Stomach (tissue), 9 donors: ENCODE measurements around the gene TENM4. TPM values are rescaled to one million over a fixed set of nuclear protein-coding genes. Genes with fewer than 3 reads are reported as not detected.

Experiments used
- DNase-seq, 2 donors: peaks; one replicate each; pipeline versions ENCODE4 v3.0.0 to v3.0.0-alpha.2; 2013 to 2019
- H3K27ac ChIP-seq, 5 donors: fragments of 200-600 bp in 4 of 5; sonication (generic) in 4 of 5; one replicate each; pipeline ENCODE4 v1.5.1; 2013 to 2019; ENCODE audit warnings: mild to moderate bottlenecking in 1 of 5, moderate library complexity in 1 of 5
- H3K27me3 ChIP-seq, 3 donors: fragments of 200-600 bp; sonication (generic); one replicate each; pipeline ENCODE4 v1.5.1; 2017 to 2019; ENCODE audit warnings: mixed run types in 1 of 3
- H3K36me3 ChIP-seq, 4 donors: fragments of 200-600 bp; sonication (generic); 1 replicate in 3 of 4; 2 replicates in 1 of 4; pipeline ENCODE4 v1.5.1; 2016 to 2019
- H3K4me1 ChIP-seq, 4 donors: fragments of 200-600 bp; sonication (generic); one replicate each; pipeline ENCODE4 v1.5.1; 2016 to 2019
- H3K4me3 ChIP-seq, 4 donors: fragments of 200-600 bp; sonication (generic) in 3 of 4; one replicate each; pipeline ENCODE4 v1.5.1; 2016 to 2019; ENCODE audit warnings: mild to moderate bottlenecking in 1 of 4
- H3K9me3 ChIP-seq, 4 donors: fragments of 200-600 bp; sonication (generic); one replicate each; pipeline ENCODE4 v1.5.1; 2016 to 2019
- CTCF ChIP-seq, 7 experiments: fragments of 450-650 bp in 4 of 7; fragments of 200-600 bp in 3 of 7; sonication (generic) in 3 of 7; IDR thresholded peaks; one replicate each; pipeline ENCODE4 v1.5.1; 2016 to 2019; ENCODE audit warnings: antibody characterized with exemption in 7 of 7, control low read depth in 2 of 7, mild to moderate bottlenecking in 1 of 7
- EP300 ChIP-seq: sonication (generic); formaldehyde crosslinking; IDR thresholded peaks from one replicate; pipeline ENCODE4 v1.6.1; 2017; ENCODE audit warnings: antibody characterized with exemption
- POLR2A ChIP-seq, 4 donors: fragments of 450-650 bp; IDR thresholded peaks; one replicate each; pipeline ENCODE4 v1.6.1; 2016; ENCODE audit warnings: antibody characterized with exemption in 4 of 4, control low read depth in 2 of 4, mild to moderate bottlenecking in 1 of 4, moderate library complexity in 1 of 4
- POLR2AphosphoS5 ChIP-seq, 3 donors: sonication (generic); formaldehyde crosslinking; IDR thresholded peaks; one replicate each; pipeline ENCODE4 v1.6.1; 2016; ENCODE audit warnings: antibody characterized with exemption in 3 of 3
- WGBS, 5 donors: extraction: QIAGEN DNeasy Blood & Tissue Kit in 3 of 5; methylation state at CpG; one replicate each; pipeline versions ENCODE4 v1.1.5 to v1.1.7; 2013 to 2018; 5-methylcytosine and 5-hydroxymethylcytosine counted together
- intact Hi-C: fragments of 100-400 bp; cut with DNase I; formaldehyde crosslinking; loops from one replicate; pipeline ENCODE4 v1.15.1; 2023; ENCODE audit warnings: low total_unique reads
- polyA plus RNA-seq, 3 donors: library from polyadenylated mRNA; stranded (reverse); fragments of 200-250 nt; gene quantifications; one replicate each; pipeline ENCODE4 v1.2.3, GENCODE V29; 2013
- total RNA-seq, 5 donors: library from RNA; depleted of rRNA; stranded (reverse); fragments of >200 nt; gene quantifications; one replicate each; pipeline versions ENCODE4 v1.1.0 to v1.2.3, GENCODE V29; 2014 to 2016
- donor health status: healthy with polysubstance abuse.
- donor health status: Bipolar disorder and iron deficiency.
- donor health status: healthy.

The TENM4 gene
- total and polyA plus RNA-seq, 8 donors, result 0.06 to 13.2 (median 0.87) TPM; not detected in 1

DNA sequence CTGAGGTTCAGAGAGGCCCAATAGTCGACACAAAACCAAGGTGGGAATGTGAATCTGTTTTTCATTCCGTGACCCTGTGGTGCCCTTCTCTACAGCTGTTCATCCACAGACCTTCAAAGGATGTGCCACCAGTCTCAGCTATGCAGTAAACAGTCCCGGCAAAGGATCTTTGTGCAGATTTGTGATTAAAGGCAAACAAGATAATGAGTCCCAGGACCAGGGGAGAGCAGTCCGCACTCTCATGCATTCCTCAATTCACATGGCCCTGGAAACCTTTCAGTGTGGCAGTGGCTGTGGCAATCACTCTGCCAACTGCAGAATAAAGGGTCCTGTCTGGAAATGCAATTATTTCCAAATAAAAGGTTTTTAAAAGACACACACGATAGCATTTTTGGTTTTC lies 418.6 kb downstream of the TENM4 start:
- H3K27me3 ChIP-seq, result peaks cover 0 to 5% (median 0%) of the 10 kb centered on the region in 3 donors
- H3K9me3 ChIP-seq, result no peaks in the 10 kb centered on the region
- no peak overlapping the region for H3K4me3 ChIP-seq
- H3K27ac ChIP-seq, result no peak overlapping the region
- H3K4me1 ChIP-seq, result no peaks in the 10 kb centered on the region
- no peak for DNase-seq
- no peaks in the 10 kb centered on the region for H3K36me3 ChIP-seq
- WGBS, 5 donors, result 71 to 81% (median 75%) methylated on average over 5 of the region's 5 CpGs
- no peak for TF ChIP-seq POLR2A (IDR thresholded peaks at IDR 0.05)
- no peak for TF ChIP-seq CTCF (IDR thresholded peaks at IDR 0.05)
- TF ChIP-seq EP300, result no peak
- no peak for TF ChIP-seq POLR2AphosphoS5 (IDR thresholded peaks at IDR 0.05)
- intact Hi-C loops, result no loop called here

GRCh38 chr11:79021601-79022000 lies 419.2 kb downstream of the TENM4 start:
- Histone ChIP-seq H3K4me3 (no peak overlapping the region), H3K27me3 (peaks cover 0 to 5% (median 0%) of the 10 kb centered on the region in 3 donors), H3K4me1 (no peaks in the 10 kb centered on the region), H3K27ac (no peak overlapping the region), H3K36me3 (no peaks in the 10 kb centered on the region), H3K9me3 (no peaks in the 10 kb centered on the region)
- intact Hi-C loops, result no loop called here
- DNase-seq, result no peak
- TF ChIP-seq EP300 (no peak), POLR2A (IDR thresholded peaks at IDR 0.05) (no peak), POLR2AphosphoS5 (IDR thresholded peaks at IDR 0.05) (no peak), CTCF (IDR thresholded peaks at IDR 0.05) (no peak)
- WGBS, 5 donors, result 95 to 100% (median 98%) methylated on average over 1 of the region's 1 CpG

- H3K9me3 ChIP-seq, result no peaks in the 10 kb centered on the region
- peaks cover 0 to under 1% (median 0%) of the 10 kb centered on the region in 3 donors for H3K27me3 ChIP-seq
- intact Hi-C loops, result no loop called here
- H3K27ac ChIP-seq, result no peak overlapping the region
- TF ChIP-seq CTCF (IDR thresholded peaks at IDR 0.05) (no peak), POLR2AphosphoS5 (IDR thresholded peaks at IDR 0.05) (no peak), POLR2A (IDR thresholded peaks at IDR 0.05) (no peak), EP300 (no peak)
- no peak for DNase-seq
- H3K36me3 ChIP-seq, result no peaks in the 10 kb centered on the region
- no peaks in the 10 kb centered on the region for H3K4me1 ChIP-seq
- no peak overlapping the region for H3K4me3 ChIP-seq
- whole genome bisulfite sequencing, 5 donors, result 85 to 92% (median 89%) methylated on average over 4 of the region's 4 CpGs
Observed at GRCh38 chr11:79019975-79020374, 420.9 kb downstream of the TENM4 start.

DNA sequence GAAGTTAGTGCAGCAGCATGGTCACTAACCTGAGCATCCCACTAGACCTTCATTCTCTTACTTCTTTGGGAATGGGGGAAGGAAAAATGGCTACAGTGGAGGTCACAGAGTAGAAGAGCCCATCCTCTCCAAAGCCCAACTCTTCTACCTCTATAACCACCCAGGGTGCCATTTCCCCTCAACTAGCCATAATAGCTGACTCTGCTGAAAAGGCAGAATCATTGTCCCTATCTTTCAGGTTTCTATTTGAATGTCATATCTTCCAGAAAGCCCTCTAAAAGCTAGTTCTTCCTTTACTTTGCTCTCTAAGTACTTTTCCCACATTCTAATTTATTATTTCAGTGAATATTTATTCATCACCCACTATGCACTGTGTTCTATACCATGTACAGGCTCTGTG lies 421.6 kb downstream of the TENM4 start:
- TF ChIP-seq CTCF (IDR thresholded peaks at IDR 0.05), result no peak
- no peak overlapping the region for H3K4me3 ChIP-seq
- intact Hi-C loops, result no loop called here
- no peak overlapping the region for H3K27ac ChIP-seq
- no peaks in the 10 kb centered on the region for H3K36me3 ChIP-seq
- no peaks in the 10 kb centered on the region for H3K9me3 ChIP-seq
- no peaks in the 10 kb centered on the region for H3K27me3 ChIP-seq
- H3K4me1 ChIP-seq, result no peaks in the 10 kb centered on the region
- DNase-seq, result no peak
